Cardiac muscle cell (in vitro differentiated cells and primary cell): ENCODE data around the gene PPP1R2C. TPM values are rescaled to one million over a fixed set of nuclear protein-coding genes. Genes with fewer than 3 reads are reported as not detected.

Experiments
- DNase-seq, 2 donors: peaks; one replicate each; pipeline versions ENCODE4 v3.0.0 to v3.0.0-alpha.2; 2010 to 2017; ENCODE audit warnings: low read depth in 1 of 2, low spot score in 1 of 2
- H3K27ac ChIP-seq: fragments of 200-600 bp; sonication (generic); 2 replicates; pipeline ENCODE4 v1.5.1; 2016
- H3K27me3 ChIP-seq: fragments of 200-600 bp; sonication (generic); 2 replicates; pipeline ENCODE4 v1.6.0; 2016; ENCODE audit warnings: control low read depth
- H3K36me3 ChIP-seq: fragments of 200-600 bp; sonication (generic); 2 replicates; pipeline ENCODE4 v1.5.1; 2016; ENCODE audit warnings: control low read depth
- H3K4me1 ChIP-seq: fragments of 200-600 bp; sonication (generic); 2 replicates; pipeline ENCODE4 v1.8.1; 2017; ENCODE audit warnings: low read depth, mild to moderate bottlenecking, mixed run types
- H3K4me3 ChIP-seq: fragments of 200-600 bp; sonication (generic); 2 replicates; pipeline ENCODE4 v1.5.1; 2016; ENCODE audit warnings: mild to moderate bottlenecking
- H3K9me3 ChIP-seq: fragments of 200-600 bp; sonication (generic); 2 replicates; pipeline ENCODE4 v1.5.1; 2017; ENCODE audit warnings: low read depth, mild to moderate bottlenecking, control low read depth
- polyA plus RNA-seq: library from polyadenylated mRNA; unstranded; fragments of >200 nt; fragmentation: Nextera tagmentation; extraction: Ambion mirVana; gene quantifications from 2 replicates; pipeline ENCODE4 v1.2.1, GENCODE V29; 2016
- total RNA-seq: library from RNA; depleted of rRNA; stranded (reverse); fragments of >200 nt; gene quantifications from 2 replicates; pipeline ENCODE4 v1.2.3, GENCODE V29; 2016
- TF ChIP-seq, protein P1 (sequence below): IDR thresholded peaks from 2 replicates; pipeline ENCODE4 v1.5.1; 2012; ENCODE audit warnings: low read depth, mild to moderate bottlenecking, low read length

Gene PPP1R2C
- total and polyA plus RNA-seq, 2 experiments from 2014 or later: not detected

DNA sequence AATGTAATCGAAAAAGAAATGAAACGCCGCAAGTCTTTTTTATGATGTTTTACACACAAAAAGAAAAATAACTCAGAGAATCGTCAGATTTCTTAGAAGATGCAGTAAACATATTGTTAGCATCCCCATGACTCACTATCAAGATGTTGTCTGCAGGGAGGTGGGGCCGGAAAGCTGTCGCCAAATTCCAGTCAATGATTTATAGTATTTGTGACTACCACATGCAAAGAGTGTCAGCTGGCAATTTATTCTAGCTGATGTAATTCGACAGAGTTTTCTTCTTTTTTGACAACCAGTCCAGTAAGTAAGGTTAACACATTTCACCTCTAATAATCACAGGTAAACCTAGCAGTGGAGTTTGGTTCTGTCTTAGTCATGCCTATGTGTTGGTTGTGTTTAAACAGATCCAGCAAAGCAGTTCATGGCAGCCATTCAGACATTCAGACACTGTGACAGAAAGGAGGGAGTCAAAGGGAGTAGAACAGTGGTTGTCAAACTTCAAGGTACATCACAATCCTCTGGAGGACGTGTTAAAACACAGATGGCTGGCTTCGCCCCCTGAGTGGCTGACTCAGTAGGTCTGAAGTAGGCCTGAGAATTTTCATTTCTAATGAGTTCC, 19.8 kb upstream of the PPP1R2C start:
- H3K27me3 ChIP-seq: no peaks in the 10 kb centered on the region
- no peaks in the 10 kb centered on the region for H3K4me1 ChIP-seq
- no peak overlapping the region for H3K4me3 ChIP-seq
- no peaks in the 10 kb centered on the region for H3K36me3 ChIP-seq
- no peak overlapping the region for H3K27ac ChIP-seq
- H3K9me3 ChIP-seq: no peaks in the 10 kb centered on the region
- TF ChIP-seq, protein P1, sequence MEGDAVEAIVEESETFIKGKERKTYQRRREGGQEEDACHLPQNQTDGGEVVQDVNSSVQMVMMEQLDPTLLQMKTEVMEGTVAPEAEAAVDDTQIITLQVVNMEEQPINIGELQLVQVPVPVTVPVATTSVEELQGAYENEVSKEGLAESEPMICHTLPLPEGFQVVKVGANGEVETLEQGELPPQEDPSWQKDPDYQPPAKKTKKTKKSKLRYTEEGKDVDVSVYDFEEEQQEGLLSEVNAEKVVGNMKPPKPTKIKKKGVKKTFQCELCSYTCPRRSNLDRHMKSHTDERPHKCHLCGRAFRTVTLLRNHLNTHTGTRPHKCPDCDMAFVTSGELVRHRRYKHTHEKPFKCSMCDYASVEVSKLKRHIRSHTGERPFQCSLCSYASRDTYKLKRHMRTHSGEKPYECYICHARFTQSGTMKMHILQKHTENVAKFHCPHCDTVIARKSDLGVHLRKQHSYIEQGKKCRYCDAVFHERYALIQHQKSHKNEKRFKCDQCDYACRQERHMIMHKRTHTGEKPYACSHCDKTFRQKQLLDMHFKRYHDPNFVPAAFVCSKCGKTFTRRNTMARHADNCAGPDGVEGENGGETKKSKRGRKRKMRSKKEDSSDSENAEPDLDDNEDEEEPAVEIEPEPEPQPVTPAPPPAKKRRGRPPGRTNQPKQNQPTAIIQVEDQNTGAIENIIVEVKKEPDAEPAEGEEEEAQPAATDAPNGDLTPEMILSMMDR: no peak
- DNase-seq: no peak

DNA sequence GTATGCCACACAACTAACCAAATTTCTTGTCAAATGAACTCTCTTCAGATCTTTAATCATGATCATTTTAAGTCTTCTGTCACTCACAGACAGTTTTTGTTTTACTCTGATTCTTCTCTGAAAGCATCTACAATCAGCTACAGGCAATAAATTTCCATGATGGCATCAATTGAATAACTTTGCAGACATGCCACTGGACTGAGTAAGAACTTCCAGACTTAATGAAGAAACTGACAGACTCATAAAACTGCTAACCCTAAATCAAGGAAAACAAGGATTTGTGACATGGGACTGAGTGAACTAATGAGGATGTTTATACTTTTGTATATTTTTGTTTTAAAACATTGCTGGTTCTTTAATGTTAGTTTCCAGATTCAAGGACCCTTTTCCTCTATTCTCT, 5.5 kb upstream of the PPP1R2C start:
- H3K4me3 ChIP-seq: no peak overlapping the region
- TF ChIP-seq, protein P1: no peak

DNA sequence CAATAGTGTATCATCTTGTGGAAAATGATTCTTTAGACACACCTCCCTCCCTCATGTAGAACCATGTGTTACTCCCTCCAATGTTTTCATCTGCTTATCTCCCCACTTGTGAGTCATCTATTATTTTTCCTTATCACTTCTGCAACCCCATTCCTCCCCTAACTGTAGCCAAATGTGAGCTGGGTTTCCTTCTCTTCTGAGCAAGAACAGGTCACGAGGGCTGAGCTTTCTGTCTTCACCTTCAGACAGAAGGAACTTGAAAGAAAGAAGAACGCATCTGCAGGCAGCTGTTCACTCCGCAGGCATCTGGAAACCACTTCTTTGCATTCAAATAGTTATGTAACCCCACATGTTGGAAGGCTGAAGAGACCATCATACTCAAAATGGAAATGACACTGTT, 1.8 kb downstream of the PPP1R2C start:
- Histone ChIP-seq H3K4me1 (no peaks in the 10 kb centered on the region), H3K9me3 (no peaks in the 10 kb centered on the region), H3K4me3 (no peak overlapping the region), H3K36me3 (no peaks in the 10 kb centered on the region), H3K27me3 (no peaks in the 10 kb centered on the region), H3K27ac (no peak overlapping the region)
- DNase-seq: peak in 1 of 2 donors; percentile 86
- TF ChIP-seq, protein P1: no peak

More for the DNA sequence above, 5.5 kb upstream of the PPP1R2C start:
- H3K4me1 ChIP-seq: no peaks in the 10 kb centered on the region
- DNase-seq: no peak
- no peak overlapping the region for H3K27ac ChIP-seq
- H3K36me3 ChIP-seq: no peaks in the 10 kb centered on the region
- no peaks in the 10 kb centered on the region for H3K9me3 ChIP-seq
- no peaks in the 10 kb centered on the region for H3K27me3 ChIP-seq

DNA sequence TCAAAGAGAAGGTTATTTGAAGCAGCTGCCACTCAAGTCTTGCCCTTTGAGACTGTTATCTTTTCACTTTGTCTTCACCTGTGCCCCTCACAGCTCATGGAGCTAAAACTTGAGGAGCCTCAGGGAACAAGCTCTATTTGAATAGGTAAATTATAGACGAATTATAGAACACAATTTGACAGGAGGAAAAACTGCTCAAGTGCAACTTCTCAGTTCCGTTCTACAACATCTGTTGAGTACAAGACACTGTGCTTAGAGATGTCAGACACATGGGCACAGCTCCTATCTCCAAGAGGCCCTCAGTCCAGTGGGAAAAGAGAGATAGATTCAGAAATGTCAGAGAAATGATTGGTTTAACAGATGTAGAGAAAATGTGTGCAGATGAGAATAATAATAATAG, 5.1 kb downstream of the PPP1R2C start:
- H3K4me1 ChIP-seq: no peaks in the 10 kb centered on the region

DNA sequence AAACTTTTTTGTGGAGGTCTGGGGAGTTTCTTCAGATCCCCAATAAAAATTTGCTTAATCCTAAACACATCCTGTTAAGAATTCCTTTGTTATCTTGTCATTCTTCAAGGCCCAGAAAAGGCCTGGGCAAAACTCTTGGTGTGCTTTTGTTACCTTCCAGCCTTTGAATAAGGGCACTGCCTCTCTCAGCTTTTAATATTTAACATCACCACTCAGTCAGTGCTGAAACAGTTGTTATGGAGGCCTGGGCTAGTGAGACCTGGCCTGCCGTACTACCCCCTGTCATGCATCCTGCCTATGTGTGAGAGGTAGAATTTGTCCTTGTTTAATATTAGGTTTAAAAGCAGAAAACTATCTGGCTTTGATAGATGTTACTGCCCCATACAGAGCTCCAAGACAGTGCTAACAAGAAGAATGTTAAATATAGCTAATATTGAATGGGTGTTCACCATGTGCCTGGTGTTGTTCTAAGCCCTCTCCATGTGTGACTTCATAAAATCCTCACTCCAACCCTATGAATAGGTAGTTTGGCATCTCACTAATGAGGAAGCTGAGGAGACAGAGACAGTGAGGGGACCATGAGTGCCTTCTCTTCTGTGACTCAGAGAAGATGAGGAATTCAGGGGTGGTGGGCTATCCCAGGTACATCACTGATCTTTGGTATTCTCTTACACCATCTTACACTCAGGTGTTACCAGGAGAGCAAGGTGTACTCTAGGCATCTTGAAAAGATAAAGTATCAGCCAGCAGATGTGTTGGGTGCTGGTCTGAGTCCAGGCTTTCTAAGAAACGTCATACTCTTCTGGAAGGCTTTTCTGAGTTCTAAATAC, 6.2 kb downstream of the PPP1R2C start:
- DNase-seq: no peak
- H3K36me3 ChIP-seq: no peaks in the 10 kb centered on the region
- H3K4me1 ChIP-seq: no peaks in the 10 kb centered on the region
- TF ChIP-seq, protein P1: no peak
- no peak overlapping the region for H3K4me3 ChIP-seq
- no peaks in the 10 kb centered on the region for H3K9me3 ChIP-seq
- H3K27me3 ChIP-seq: no peaks in the 10 kb centered on the region
- no peak overlapping the region for H3K27ac ChIP-seq

More for the DNA sequence above, 5.1 kb downstream of the PPP1R2C start:
- Histone ChIP-seq H3K9me3 (no peaks in the 10 kb centered on the region), H3K4me3 (no peak overlapping the region), H3K27me3 (no peaks in the 10 kb centered on the region), H3K27ac (no peak overlapping the region), H3K36me3 (no peaks in the 10 kb centered on the region)
- TF ChIP-seq, protein P1: no peak
- DNase-seq: no peak
